ENCODE data around the gene COL12A1.
A peak's percentile ranks its signal among the peaks of the same experiment; 100 is the strongest.

Gene COL12A1

DNA sequence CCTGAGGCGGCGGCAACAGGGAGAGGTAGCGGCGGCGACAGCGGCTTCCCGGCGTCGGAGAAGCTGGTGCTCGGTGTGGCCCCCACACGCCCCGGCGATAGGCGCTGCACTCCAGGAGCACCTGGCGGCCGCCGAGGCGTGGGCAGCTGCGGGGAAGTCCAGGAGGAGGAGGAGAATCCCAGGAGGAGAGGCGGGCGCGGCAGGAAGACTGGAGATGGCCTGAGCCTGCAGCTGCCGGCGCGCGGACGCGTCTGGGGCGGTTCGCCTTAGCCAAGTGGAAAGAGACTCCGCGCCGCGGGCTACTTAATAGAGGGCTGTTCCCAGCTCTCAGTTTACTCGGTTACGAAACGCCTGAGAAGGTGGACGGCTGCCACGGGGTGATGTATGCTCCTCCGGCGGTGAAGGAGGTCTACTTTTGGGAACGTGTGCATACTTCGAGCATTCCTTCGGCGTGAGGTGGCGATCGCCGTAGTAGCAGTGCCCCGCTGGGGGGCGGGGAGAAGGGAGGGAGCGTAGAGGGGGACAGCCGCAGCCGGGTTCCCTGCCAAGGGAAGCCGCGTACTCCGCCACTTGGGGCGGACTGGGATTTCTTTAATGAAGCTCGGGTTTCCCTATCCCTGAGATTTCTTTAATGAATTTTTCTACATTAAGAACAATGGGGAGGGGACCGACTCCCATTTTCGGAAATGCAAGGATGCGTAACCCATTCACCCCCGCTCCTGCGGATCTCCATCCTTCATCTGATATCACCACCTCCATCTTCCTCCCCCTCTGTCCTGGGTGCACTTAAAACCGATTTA is at the start of gene COL12A1:
COL12A1 (minus strand) TSS at position 278 of the 800 bp plus-strand sequence. CDS start 3,261 bp downstream, outside the sequence.
- H3K4me3 ChIP-seq, result peak within 1 kb of the TSS; percentile 20
- peaks cover 74% of the 10 kb centered on the region for H3K27me3 ChIP-seq (ENCODE audit: low read depth)
- no peaks in the 10 kb centered on the region for H3K9me3 ChIP-seq
- H3K36me3 ChIP-seq (replicated peaks), result no peaks in the 10 kb centered on the region
- DNase-seq (ENCODE audit: low spot score in 2 of 2), result peak in 1 of 2 experiments; percentile 62
- H3K4me1 ChIP-seq, result peaks cover 6% of the 10 kb centered on the region
- in situ Hi-C loops (cut with MboI; ENCODE audit: low sequenced_read_pairs), result loop anchor here (25.0 kb wide), 2 partner anchors 1344 to 1469 kb away; no protein-coding TSS in a partner anchor

GRCh38 chr6:75250552-75250951 is 44.7 kb upstream of the COL12A1 start:
- no peaks in the 10 kb centered on the region; the same call in 1 of the 2 replicates for H3K36me3 ChIP-seq (replicated peaks)
- no peak overlapping the region for H3K4me3 ChIP-seq
- H3K27me3 ChIP-seq (ENCODE audit: low read depth), result no peaks in the 10 kb centered on the region
- H3K9me3 ChIP-seq, result no peaks in the 10 kb centered on the region
- H3K4me1 ChIP-seq, result no peaks in the 10 kb centered on the region
- in situ Hi-C loops (cut with MboI; ENCODE audit: low sequenced_read_pairs), result no loop called here
- DNase-seq (ENCODE audit: low spot score in 2 of 2), result no peak

DNA sequence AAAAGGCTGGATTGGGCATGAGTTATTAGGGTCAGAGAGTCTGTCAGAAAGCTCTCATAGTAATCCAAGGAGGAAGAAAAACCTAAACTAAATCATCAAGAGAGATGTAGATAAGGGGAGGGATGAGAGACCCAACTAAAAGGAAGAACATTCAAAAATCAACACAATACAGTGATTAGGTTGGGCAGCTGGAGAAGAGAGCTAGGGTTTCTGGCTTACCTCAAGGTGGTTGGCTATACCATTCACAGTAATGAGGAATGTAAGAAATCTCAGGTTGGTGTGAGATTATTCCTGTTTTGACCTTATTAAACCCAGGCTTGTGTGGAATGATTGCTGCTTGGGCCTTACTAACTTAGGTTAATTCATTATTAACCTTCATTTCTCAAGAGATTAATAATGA is 44.0 kb upstream of the COL12A1 start:
- Histone ChIP-seq H3K9me3 (no peaks in the 10 kb centered on the region), H3K36me3 (replicated peaks) (no peaks in the 10 kb centered on the region), H3K27me3 (ENCODE audit: low read depth) (no peaks in the 10 kb centered on the region), H3K4me1 (no peaks in the 10 kb centered on the region), H3K4me3 (no peak overlapping the region)
- no peak for DNase-seq (ENCODE audit: low spot score in 2 of 2)
- in situ Hi-C loops (cut with MboI; ENCODE audit: low sequenced_read_pairs), result no loop called here

GRCh38 chr6:75246386-75246785 is 40.5 kb upstream of the COL12A1 start:
- in situ Hi-C loops (cut with MboI; ENCODE audit: low sequenced_read_pairs), result no loop called here
- Histone ChIP-seq H3K4me1 (peaks cover 7% of the 10 kb centered on the region), H3K27me3 (ENCODE audit: low read depth) (no peaks in the 10 kb centered on the region), H3K36me3 (replicated peaks) (peaks cover 9% of the 10 kb centered on the region), H3K4me3 (no peak overlapping the region), H3K9me3 (no peaks in the 10 kb centered on the region)
- DNase-seq (ENCODE audit: low spot score in 2 of 2), result no peak

GRCh38 chr6:75244063-75244584 is 38.3 kb upstream of the COL12A1 start:
- peaks cover 29% of the 10 kb centered on the region for H3K36me3 ChIP-seq (replicated peaks)

DNA sequence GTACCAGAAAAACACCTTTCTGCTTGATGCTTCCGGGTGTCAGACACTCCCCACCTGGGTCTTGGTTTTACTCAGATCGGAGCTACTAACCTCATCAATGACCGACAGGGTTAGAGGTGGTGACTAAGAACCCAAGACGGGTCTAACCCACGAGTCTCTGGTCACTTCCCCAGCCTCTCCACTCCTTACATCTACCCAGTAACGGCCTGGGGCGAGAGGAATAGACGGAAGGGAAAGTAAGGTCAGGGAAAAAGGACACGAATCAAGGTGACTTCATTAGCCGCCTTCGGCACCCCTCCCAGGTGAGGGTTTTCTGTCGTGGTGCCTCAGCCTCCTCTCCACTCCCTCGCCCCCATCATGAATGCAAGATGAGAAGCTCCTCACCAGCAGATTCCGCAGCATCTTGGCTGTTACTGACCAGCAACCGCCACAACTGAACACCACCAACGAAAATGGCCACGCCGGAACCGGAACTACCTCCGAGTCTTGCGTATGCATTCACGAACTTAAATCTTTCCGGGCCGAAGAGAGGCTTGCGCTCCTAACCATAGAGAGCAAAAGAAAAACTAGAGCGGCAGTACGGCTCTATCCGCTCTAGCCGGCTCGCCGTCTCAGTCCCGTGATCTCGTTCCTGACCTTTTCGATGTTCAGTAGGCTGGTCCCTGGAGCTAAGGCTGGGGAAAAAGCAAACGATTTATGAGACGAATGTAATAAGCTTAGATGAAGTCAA is 37.6 kb upstream of the COL12A1 start, which contains the start of gene COX7A2:
COX7A2 (minus strand) TSS at position 469 of the 730 bp plus-strand sequence; CDS start at position 402, 67 bp downstream.
- DNase-seq (ENCODE audit: low spot score in 2 of 2), result peak; percentile 90 to 95
- Histone ChIP-seq H3K4me1 (peaks cover 11% of the 10 kb centered on the region), H3K9me3 (no peaks in the 10 kb centered on the region), H3K36me3 (replicated peaks) (peaks cover 34% of the 10 kb centered on the region), H3K4me3 (peak within 1 kb of the TSS; percentile 83), H3K27me3 (ENCODE audit: low read depth) (no peaks in the 10 kb centered on the region)
- in situ Hi-C loops (cut with MboI; ENCODE audit: low sequenced_read_pairs), result no loop called here

More at GRCh38 chr6:75244063-75244584, 38.3 kb upstream of the COL12A1 start:
- peaks cover 11% of the 10 kb centered on the region for H3K4me1 ChIP-seq
- H3K4me3 ChIP-seq, result peak overlapping the region; percentile 83
- no peaks in the 10 kb centered on the region for H3K9me3 ChIP-seq
- in situ Hi-C loops (cut with MboI; ENCODE audit: low sequenced_read_pairs), result no loop called here
- no peak for DNase-seq (ENCODE audit: low spot score in 2 of 2)
- no peaks in the 10 kb centered on the region for H3K27me3 ChIP-seq (ENCODE audit: low read depth)

GRCh38 chr6:75236630-75237029 is 30.8 kb upstream of the COL12A1 start:
- in situ Hi-C loops (cut with MboI; ENCODE audit: low sequenced_read_pairs), result no loop called here
- DNase-seq (ENCODE audit: low spot score in 2 of 2), result no peak
- H3K9me3 ChIP-seq, result no peaks in the 10 kb centered on the region

DNA sequence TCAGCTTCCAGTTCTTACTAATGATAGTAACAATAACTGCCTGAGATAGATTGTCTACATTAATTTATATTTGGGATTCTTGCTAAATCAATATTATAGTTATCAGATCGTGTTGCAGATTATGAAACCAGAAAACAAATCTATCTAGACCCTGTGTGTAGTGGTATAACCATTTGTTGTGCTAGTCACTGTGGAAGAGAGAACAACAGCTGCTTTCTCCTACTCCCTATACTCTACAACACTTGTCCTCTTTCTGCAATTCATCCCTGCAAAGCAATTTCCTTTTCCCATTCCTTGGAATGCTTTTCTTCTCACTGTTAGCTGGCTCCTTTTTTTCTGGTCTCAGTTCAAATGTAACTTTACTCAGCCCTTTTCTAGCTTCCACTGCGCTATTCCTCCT is 29.4 kb upstream of the COL12A1 start:
- no peaks in the 10 kb centered on the region for H3K9me3 ChIP-seq
- H3K27me3 ChIP-seq (ENCODE audit: low read depth), result no peaks in the 10 kb centered on the region
- DNase-seq (ENCODE audit: low spot score in 2 of 2), result no peak
- H3K4me1 ChIP-seq, result peaks cover 7% of the 10 kb centered on the region
- in situ Hi-C loops (cut with MboI; ENCODE audit: low sequenced_read_pairs), result no loop called here
- H3K4me3 ChIP-seq, result no peak overlapping the region
- peaks cover 23% of the 10 kb centered on the region for H3K36me3 ChIP-seq (replicated peaks)

More at GRCh38 chr6:75236630-75237029, 30.8 kb upstream of the COL12A1 start:
- no peaks in the 10 kb centered on the region for H3K27me3 ChIP-seq (ENCODE audit: low read depth)
- no peak overlapping the region for H3K4me3 ChIP-seq
- H3K36me3 ChIP-seq (replicated peaks), result peaks cover 35% of the 10 kb centered on the region
- peaks cover 4% of the 10 kb centered on the region; the same call in 1 of the 2 replicates for H3K4me1 ChIP-seq

DNA sequence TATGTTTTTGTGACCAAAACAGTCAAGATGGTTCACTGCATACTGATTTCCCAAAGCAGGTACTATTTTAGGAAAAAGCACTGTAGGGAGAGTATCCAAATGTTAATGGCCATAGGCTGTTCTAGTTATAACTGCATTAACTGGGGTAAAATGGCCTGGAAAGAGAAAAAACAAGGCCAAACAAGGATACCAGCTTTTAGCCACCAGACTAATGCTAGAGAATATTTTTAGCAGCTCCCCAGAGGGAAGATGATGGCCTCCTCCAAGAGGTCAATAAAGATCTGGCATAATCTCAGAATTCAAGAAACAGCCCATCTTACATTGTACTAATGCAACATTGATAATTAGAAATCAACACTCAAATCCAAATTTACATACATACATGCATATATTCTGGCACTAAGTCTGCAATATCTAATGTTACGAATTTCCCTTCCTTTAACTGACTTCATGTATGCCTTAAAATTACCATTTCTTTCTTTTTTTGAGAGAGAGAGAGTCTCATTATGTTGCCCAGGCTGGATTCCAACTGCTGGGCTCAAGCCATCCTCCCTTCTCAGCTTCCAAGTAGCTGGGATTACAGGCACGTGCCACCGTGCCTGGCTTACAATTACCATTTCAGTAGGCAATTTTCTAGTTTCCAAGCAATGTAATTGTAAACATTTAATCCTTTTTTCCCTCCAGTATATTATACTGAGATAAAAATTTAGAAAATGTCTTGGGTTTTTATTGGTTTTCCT is 28.4 kb upstream of the COL12A1 start:
- H3K4me3 ChIP-seq, result no peak overlapping the region
- DNase-seq (ENCODE audit: low spot score in 2 of 2), result no peak
- H3K9me3 ChIP-seq, result no peaks in the 10 kb centered on the region
- no peaks in the 10 kb centered on the region for H3K27me3 ChIP-seq (ENCODE audit: low read depth)
- in situ Hi-C loops (cut with MboI; ENCODE audit: low sequenced_read_pairs), result no loop called here
- peaks cover 14% of the 10 kb centered on the region for H3K36me3 ChIP-seq (replicated peaks)
- H3K4me1 ChIP-seq, result peaks cover 9% of the 10 kb centered on the region

DNA sequence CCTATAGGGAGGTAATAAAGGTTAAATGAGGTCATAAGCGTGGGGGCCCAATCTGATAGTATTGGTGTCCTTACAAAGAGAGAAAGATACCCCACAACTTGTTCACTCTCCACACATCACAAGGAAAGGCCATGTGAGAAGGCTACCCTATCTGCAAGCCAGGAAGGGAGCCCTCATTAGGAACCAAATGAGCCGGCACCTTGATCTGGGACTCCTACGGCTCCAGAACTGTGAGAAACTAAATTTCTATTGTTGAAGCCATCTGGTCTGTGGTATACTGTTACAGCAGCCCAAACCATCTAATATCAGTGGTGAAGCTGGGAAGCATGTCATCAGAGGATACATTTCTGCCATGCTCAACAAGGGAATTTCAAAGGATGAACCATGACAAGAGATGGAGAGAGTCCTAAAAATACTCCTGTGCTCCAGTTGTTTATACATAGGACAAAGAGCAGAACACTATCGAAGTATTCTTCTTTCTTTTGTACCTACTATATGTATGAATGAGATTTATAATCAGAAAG is 27.3 kb upstream of the COL12A1 start:
- in situ Hi-C loops (cut with MboI; ENCODE audit: low sequenced_read_pairs), result no loop called here
- no peaks in the 10 kb centered on the region for H3K9me3 ChIP-seq
- H3K36me3 ChIP-seq (replicated peaks), result peaks cover 8% of the 10 kb centered on the region
- no peaks in the 10 kb centered on the region for H3K27me3 ChIP-seq (ENCODE audit: low read depth)
- DNase-seq (ENCODE audit: low spot score in 2 of 2), result no peak
- H3K4me3 ChIP-seq, result no peak overlapping the region
- peaks cover 9% of the 10 kb centered on the region for H3K4me1 ChIP-seq

GRCh38 chr6:75230484-75231325 is 24.9 kb upstream of the COL12A1 start:
- H3K4me1 ChIP-seq, result peaks cover 9% of the 10 kb centered on the region
- no peaks in the 10 kb centered on the region for H3K36me3 ChIP-seq (replicated peaks)
- peak; percentile 35 to 66 for DNase-seq (ENCODE audit: low spot score in 2 of 2)
- in situ Hi-C loops (cut with MboI; ENCODE audit: low sequenced_read_pairs), result no loop called here
- H3K27me3 ChIP-seq (ENCODE audit: low read depth), result no peaks in the 10 kb centered on the region
- H3K9me3 ChIP-seq, result no peaks in the 10 kb centered on the region
- H3K4me3 ChIP-seq, result no peak overlapping the region

- no peaks in the 10 kb centered on the region for H3K4me1 ChIP-seq
- H3K36me3 ChIP-seq (replicated peaks), result no peaks in the 10 kb centered on the region
- in situ Hi-C loops (cut with MboI; ENCODE audit: low sequenced_read_pairs), result loop anchor here (25.0 kb wide), 2 partner anchors 1362 to 1487 kb away; no protein-coding TSS in a partner anchor
- peaks cover 6% of the 10 kb centered on the region; the same call in 1 of the 2 replicates for H3K27me3 ChIP-seq (ENCODE audit: low read depth)
- no peak overlapping the region for H3K4me3 ChIP-seq
- no peak for DNase-seq (ENCODE audit: low spot score in 2 of 2)
- H3K9me3 ChIP-seq, result no peaks in the 10 kb centered on the region
Observed at GRCh38 chr6:75224303-75224926, 18.6 kb upstream of the COL12A1 start.

Data from HAP-1 (cell line).